GM23248 (cell line): ENCODE results near the gene ANKRD9. TPM values are rescaled to one million over a fixed set of nuclear protein-coding genes. Genes with fewer than 3 reads are reported as not detected.

Experiments
- DNase-seq: peaks from one replicate; pipeline ENCODE4 v3.0.0-alpha.2; 2015
- H2AFZ ChIP-seq: fragments of 200-600 bp; sonication (generic); 2 replicates; pipeline ENCODE4 v1.6.1; 2016; ENCODE audit warnings: antibody characterized with exemption
- H3F3A ChIP-seq: fragments of 200-600 bp; sonication (generic); 2 replicates; pipeline ENCODE4 v1.6.1; 2016; ENCODE audit warnings: mild to moderate bottlenecking, antibody characterized with exemption, mixed run types; ENCODE audit not compliant: insufficient read depth
- H3K27ac ChIP-seq: fragments of 200-600 bp; sonication (generic); 2 replicates; pipeline ENCODE4 v1.5.1; 2016; ENCODE audit warnings: mild to moderate bottlenecking
- H3K27me3 ChIP-seq: fragments of 200-600 bp; sonication (generic); replicated peaks from 2 replicates; pipeline ENCODE4 v1.6.1; 2016; ENCODE audit warnings: mild to moderate bottlenecking; ENCODE audit not compliant: insufficient read depth
- H3K36me3 ChIP-seq: fragments of 200-600 bp; sonication (generic); 2 replicates; pipeline ENCODE4 v1.6.1; 2016; ENCODE audit warnings: low read depth, mild to moderate bottlenecking
- H3K4me1 ChIP-seq: fragments of 200-600 bp; sonication (generic); 2 replicates; pipeline ENCODE4 v1.6.1; 2016; ENCODE audit warnings: mild to moderate bottlenecking; ENCODE audit not compliant: insufficient read depth
- H3K4me2 ChIP-seq: fragments of 200-600 bp; sonication (generic); one replicate; pipeline ENCODE4 v1.6.1; 2016; ENCODE audit warnings: mild to moderate bottlenecking; ENCODE audit not compliant: unreplicated experiment
- H3K4me3 ChIP-seq: fragments of 200-600 bp; sonication (generic); 2 replicates; pipeline ENCODE4 v1.5.1; 2016; ENCODE audit warnings: mild to moderate bottlenecking
- H3K79me2 ChIP-seq: fragments of 200-600 bp; sonication (generic); 2 replicates; pipeline ENCODE4 v1.6.1; 2016; ENCODE audit warnings: mild to moderate bottlenecking; ENCODE audit not compliant: insufficient read depth
- H3K9ac ChIP-seq: fragments of 200-600 bp; sonication (generic); 2 replicates; pipeline ENCODE4 v1.6.1; 2016; ENCODE audit warnings: mild to moderate bottlenecking
- H3K9me2 ChIP-seq: fragments of 200-600 bp; sonication (generic); 2 replicates; pipeline ENCODE4 v1.6.1; 2016; ENCODE audit warnings: mixed run types, mild to moderate bottlenecking, moderate library complexity; ENCODE audit not compliant: insufficient read depth
- H3K9me3 ChIP-seq: fragments of 200-600 bp; sonication (generic); one replicate; pipeline ENCODE4 v1.6.1; 2017; ENCODE audit warnings: low read depth
- H4K20me1 ChIP-seq: fragments of 200-600 bp; sonication (generic); 2 replicates; pipeline ENCODE4 v1.6.0; 2016; ENCODE audit not compliant: insufficient read depth
- EZH2 ChIP-seq: fragments of 200-600 bp; sonication (generic); IDR thresholded peaks from 2 replicates; pipeline ENCODE4 v1.6.1; 2018; ENCODE audit warnings: antibody characterized with exemption, mild to moderate bottlenecking; ENCODE audit not compliant: insufficient read depth, poor library complexity, severe bottlenecking
- EZH2phosphoT487 ChIP-seq: fragments of 200-600 bp; sonication (generic); IDR thresholded peaks from 2 replicates; pipeline ENCODE4 v1.6.1; 2018; ENCODE audit warnings: antibody characterized with exemption, moderate library complexity, mild to moderate bottlenecking, low read depth; ENCODE audit not compliant: insufficient read depth
- WGBS, 2 experiments: methylation state at CpG; one replicate each; pipeline ENCODE4 v1.1.6; 2015 to 2017; ENCODE audit warnings: low lambda C conversion rate in 2 of 2, low coverage in 1 of 2; ENCODE audit errors: missing lambda C conversion rate in 2 of 2; 5-methylcytosine and 5-hydroxymethylcytosine counted together
- in situ Hi-C: fragments of 300-500 bp; cut with MboI; formaldehyde crosslinking; loops from 2 replicates; pipeline ENCODE4 v1.15.0; 2020
- polyA plus RNA-seq: library from polyadenylated mRNA; unstranded; fragments of >200 nt; fragmentation: Nextera tagmentation; extraction: Ambion mirVana; gene quantifications from 2 replicates; pipeline ENCODE4 v1.2.1, GENCODE V29; 2016
- total RNA-seq: library from RNA; depleted of rRNA; stranded (reverse); fragments of >200 nt; shearing (Covaris generic); gene quantifications from 2 replicates; pipeline ENCODE4 v1.2.3, GENCODE V29; 2014

ANKRD9 gene
- total and polyA plus RNA-seq, 2 experiments from 2014 or later = 2.3 to 14.9 TPM

DNA sequence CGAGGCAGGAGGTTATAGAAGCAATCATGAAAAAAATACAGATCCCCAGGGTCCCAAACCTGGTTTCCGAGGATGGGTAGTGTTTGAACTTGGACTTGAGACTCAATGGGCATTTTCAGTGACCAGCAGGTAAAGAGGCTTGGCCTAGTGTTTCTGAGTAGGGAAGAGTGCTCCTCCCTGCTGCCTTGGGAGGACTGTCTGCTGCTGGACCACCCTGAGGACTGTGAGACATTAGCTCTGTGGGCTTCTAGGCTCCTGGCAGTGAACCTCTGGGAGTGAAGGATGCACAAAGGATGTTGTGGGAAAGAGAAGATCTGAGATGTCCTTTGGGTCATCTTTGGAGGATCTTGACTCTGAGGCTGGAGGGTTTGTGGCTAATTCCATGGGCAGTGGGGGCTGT lies 30.5 kb downstream of the ANKRD9 start:
- Histone ChIP-seq H3K4me1 (peaks cover 11% of the 10 kb centered on the region; the same call in 1 of the 2 replicates), H3K36me3 (no peaks in the 10 kb centered on the region), H4K20me1 (no peaks in the 10 kb centered on the region), H3K9me3 (no peaks in the 10 kb centered on the region), H3K4me2 (no peak overlapping the region), H3K4me3 (no peak overlapping the region), H3K27me3 (no peaks in the 10 kb centered on the region), H3K27ac (no peak overlapping the region), H3K9ac (no peak overlapping the region), H3F3A (no peaks in the 10 kb centered on the region; the same call in 1 of the 2 replicates), H3K79me2 (no peaks in the 10 kb centered on the region), H2AFZ (no peak overlapping the region), H3K9me2 (no peaks in the 10 kb centered on the region)
- DNase-seq = no peak
- in situ Hi-C loops = no loop called here
- 64 to 88% methylated on average over 2 of the region's 2 CpGs for WGBS, 2 experiments
- TF ChIP-seq EZH2 = no peak
- no peak for TF ChIP-seq EZH2phosphoT487

DNA sequence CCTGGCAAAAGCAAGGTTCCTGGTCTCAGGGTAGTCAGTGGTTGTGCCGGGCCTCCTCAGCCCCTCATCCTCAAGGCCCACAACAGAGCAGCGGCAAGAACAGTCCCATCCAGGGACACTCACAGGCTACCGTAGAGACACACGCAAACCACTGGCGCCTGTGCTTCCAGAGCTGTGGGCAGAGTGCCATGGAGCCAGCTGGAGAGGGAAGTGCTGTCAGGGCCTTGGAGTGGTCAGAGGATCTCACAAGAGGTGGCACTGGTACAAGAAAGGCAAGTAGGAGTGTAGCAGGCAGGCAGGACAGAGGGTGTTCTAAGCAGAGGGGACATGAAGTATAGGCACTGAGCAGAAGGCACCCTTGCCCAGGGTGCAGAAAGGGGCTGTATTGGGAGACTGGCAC lies 34.6 kb downstream of the ANKRD9 start:
- TF ChIP-seq EZH2phosphoT487 = no peak
- TF ChIP-seq EZH2 = no peak
- Histone ChIP-seq H3K4me1 (no peaks in the 10 kb centered on the region), H3K79me2 (no peaks in the 10 kb centered on the region), H3F3A (no peaks in the 10 kb centered on the region), H4K20me1 (no peaks in the 10 kb centered on the region), H3K27me3 (no peaks in the 10 kb centered on the region), H3K9me2 (no peaks in the 10 kb centered on the region), H3K27ac (no peak overlapping the region), H3K9me3 (no peaks in the 10 kb centered on the region), H3K4me3 (no peak overlapping the region), H3K9ac (no peak overlapping the region), H2AFZ (no peak overlapping the region), H3K4me2 (no peak overlapping the region), H3K36me3 (no peaks in the 10 kb centered on the region)
- DNase-seq = no peak
- in situ Hi-C loops = no loop called here
- 73 to 86% methylated on average over 5 of the region's 5 CpGs for WGBS, 2 experiments

DNA sequence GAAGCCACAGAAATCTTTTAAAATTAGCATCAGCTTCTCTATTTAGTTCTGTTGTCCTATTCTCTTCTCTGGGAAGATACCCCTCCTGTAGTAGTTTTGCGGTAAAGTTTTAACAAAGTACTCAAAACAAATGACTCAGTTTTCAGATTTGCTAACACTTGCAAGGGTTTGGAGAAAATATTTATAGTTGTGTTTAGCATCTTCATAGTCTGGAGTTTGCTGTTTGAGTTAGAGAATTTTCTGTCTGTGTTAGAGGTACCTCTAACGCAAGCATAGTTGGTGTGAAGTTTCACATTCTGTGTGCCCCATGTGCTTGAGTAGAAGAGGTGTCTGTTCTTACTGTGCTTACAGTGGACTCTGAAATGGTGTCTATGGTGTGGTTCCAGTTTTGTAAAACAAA lies 36.0 kb downstream of the ANKRD9 start:
- DNase-seq = no peak
- Histone ChIP-seq H3K79me2 (no peaks in the 10 kb centered on the region), H3F3A (no peaks in the 10 kb centered on the region), H3K9me2 (no peaks in the 10 kb centered on the region), H3K4me2 (no peak overlapping the region), H3K27me3 (no peaks in the 10 kb centered on the region), H2AFZ (no peak overlapping the region), H3K36me3 (no peaks in the 10 kb centered on the region; the same call in 1 of the 2 replicates), H3K9me3 (no peaks in the 10 kb centered on the region), H3K4me1 (no peaks in the 10 kb centered on the region), H3K4me3 (no peak overlapping the region), H4K20me1 (no peaks in the 10 kb centered on the region), H3K9ac (no peak overlapping the region), H3K27ac (no peak overlapping the region)
- in situ Hi-C loops = no loop called here
- TF ChIP-seq EZH2phosphoT487 = no peak
- no peak for TF ChIP-seq EZH2
- WGBS, 2 experiments = 100% methylated on average over 2 of the region's 2 CpGs

DNA sequence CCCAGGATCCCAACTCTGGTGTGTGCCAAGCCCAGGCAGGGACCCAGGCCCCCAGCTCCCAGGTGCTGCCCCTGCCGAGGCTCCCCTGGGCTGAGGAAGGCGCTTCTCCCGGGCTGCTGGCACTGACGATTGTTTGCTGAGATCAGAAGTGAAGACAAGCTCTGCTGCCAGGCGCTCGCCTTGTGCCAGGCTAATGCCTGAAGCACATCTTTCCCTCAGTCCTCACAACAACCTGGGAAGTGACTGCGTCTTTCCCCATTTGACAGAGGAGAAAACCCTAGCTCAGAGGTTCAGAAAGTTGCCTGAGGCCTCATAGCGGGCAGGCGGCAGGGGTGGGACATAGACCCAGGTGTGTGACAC lies 36.8 kb downstream of the ANKRD9 start:
- Histone ChIP-seq H3K36me3 (no peaks in the 10 kb centered on the region; the same call in 1 of the 2 replicates), H3K27ac (no peak overlapping the region), H3K4me2 (no peak overlapping the region), H3K4me3 (no peak overlapping the region), H3K79me2 (no peaks in the 10 kb centered on the region), H4K20me1 (no peaks in the 10 kb centered on the region), H3K9me2 (no peaks in the 10 kb centered on the region), H3F3A (no peaks in the 10 kb centered on the region), H3K4me1 (no peaks in the 10 kb centered on the region), H3K27me3 (no peaks in the 10 kb centered on the region), H2AFZ (no peak overlapping the region), H3K9me3 (no peaks in the 10 kb centered on the region), H3K9ac (no peak overlapping the region)
- no peak for DNase-seq
- in situ Hi-C loops = no loop called here
- WGBS, 2 experiments = 86 to 87% methylated on average over 9 of the region's 9 CpGs
- no peak for TF ChIP-seq EZH2phosphoT487
- TF ChIP-seq EZH2 = no peak
